SKM-1 (cell line): ENCODE results near the gene EPOP.
"Not testable (repeated sequence)": the region's sequence is repeated elsewhere in the genome, so short reads cannot be mapped to it uniquely, and the experiment has no call there.

Experiments used
- DNase-seq: peaks from one replicate; lab custom pipeline; 2025; ENCODE audit not compliant: unreplicated experiment; lab: John Stamatoyannopoulos, UW

The EPOP gene

DNA sequence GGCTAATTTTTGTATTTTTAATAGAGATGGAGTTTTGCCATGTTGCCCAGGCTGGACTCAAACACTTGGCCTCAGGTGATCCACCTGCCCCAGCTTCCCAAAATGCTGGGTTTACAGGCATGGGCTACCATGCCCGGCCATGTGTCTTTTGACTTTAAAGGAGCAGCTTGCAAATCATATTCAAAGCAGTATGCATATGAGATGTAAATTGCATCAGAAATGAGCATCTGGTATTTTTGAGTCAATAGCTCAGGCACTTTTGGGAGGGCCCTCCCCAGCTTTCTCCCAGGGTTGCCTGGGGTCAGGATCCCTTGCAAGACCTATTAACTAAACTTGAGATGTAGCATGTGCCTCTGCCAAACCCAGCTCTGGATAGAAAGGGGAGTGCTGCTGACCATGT is 21.5 kb downstream of the EPOP start:
- DNase-seq = no peak

GRCh38 chr17:38650653-38651173 is 24.0 kb downstream of the EPOP start:
- DNase-seq = not testable (repeated sequence)

- DNase-seq = no peak
Measured at GRCh38 chr17:38637951-38638350, 36.8 kb downstream of the EPOP start.

- no peak for DNase-seq
Measured at GRCh38 chr17:38636054-38636453, 38.7 kb downstream of the EPOP start.

DNA sequence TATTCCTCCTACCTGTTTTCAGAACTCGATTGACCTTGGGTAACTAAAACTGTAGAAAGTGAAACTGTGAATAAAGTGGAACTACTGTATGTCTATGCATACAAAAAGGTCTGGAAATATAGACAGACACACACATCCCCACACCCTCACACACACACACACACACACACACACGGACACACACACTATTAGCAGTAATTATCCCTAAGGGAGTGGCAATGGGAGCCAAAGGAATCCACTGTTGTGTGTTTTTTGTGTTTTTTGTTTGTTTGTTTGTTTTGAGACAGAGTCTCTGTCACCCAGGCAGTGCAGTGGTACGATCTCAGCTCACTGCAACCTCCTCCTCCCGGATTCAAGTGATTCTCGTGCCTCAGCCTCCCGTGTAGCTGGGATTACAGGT is 42.4 kb downstream of the EPOP start:
- no peak for DNase-seq

DNA sequence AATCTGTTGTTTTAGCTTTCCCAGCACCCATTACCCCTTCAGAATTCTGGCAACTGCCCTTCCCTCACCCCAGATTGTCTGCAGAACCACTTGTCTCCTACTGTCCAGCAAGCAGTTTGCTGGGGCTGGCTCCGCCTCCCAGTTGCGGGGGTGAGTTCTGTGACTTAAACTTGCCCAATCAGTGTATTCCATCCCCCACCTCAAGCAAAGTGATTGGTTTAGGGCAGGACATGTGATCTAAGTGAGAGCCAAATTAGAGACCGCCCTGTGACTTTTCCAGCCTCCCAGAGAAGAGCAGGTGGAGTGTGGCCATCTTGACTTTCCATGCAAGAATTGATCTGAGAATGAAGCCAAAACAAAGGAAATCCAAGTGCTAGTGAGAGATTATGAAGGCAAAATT is 46.3 kb downstream of the EPOP start:
- no peak for DNase-seq

GRCh38 chr17:38627957-38628356 is 46.8 kb downstream of the EPOP start:
- DNase-seq = no peak

DNA sequence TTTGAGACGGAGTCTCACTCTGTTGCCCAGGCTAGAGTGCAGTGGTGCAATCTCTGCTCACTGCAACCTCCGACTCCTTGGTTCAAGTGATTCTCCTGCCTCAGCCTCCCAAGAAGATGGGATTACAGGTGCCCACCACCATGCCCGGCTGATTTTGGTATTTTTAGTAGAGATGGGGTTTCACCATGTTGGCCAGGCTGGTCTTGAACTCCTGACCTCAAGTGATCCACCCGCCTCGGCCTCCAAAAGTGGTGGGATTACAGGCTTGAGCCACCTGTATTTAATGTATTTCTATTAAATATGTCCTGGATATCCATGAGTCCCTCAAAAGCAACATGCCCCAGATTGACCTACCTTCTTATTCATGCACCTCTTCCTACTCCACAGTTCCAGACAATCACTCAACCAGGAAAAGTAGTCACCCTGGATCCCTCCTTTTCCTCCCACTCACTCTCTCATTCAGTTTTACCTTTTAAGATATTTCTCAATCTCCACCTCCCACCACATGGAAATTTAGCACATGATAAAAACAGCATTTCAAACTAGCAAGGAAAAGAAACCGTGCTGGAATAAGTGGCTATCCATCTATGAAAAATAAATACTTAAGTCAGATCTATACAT is 48.0 kb downstream of the EPOP start:
- DNase-seq = not testable (repeated sequence)

DNA sequence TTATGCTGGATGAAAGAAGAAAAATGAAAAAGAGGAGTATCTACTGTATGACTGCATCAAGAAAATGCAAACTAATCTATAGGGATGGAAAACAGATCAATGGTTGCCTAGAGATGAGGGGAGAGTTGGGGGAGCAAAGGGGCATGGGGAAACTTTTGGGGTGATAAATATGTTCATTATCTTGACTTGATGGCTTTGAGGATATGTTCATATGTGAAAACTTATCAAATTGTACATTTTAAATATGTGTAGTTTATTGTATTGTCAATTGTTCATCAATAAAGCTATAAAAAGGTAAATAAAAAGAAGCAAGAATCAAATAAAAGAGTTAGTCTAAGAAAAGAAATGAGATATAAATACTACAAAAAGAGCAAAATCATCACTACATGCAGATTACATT is 49.3 kb downstream of the EPOP start:
- DNase-seq = no peak

- DNase-seq = not testable (repeated sequence)
Measured at GRCh38 chr17:38624782-38625355, 49.9 kb downstream of the EPOP start.
